ENCODE results near the gene ZNF264. TPM values are rescaled to one million over a fixed set of nuclear protein-coding genes. Genes with fewer than 3 reads are reported as not detected.
"Not testable (repeated sequence)": the region's sequence is repeated elsewhere in the genome, so short reads cannot be mapped to it uniquely, and the experiment has no call there.

ZNF264 gene
- total and polyA plus RNA-seq, 7 experiments from 2014 or later, result 25.6 to 65.9 (median 36.6) TPM

GRCh38 chr19:57248646-57249045 is 57.3 kb downstream of the ZNF264 start:
- Mint-ChIP-seq H3K27me3 (no peaks in the 10 kb centered on the region), H3K27ac (no peak overlapping the region), H3K4me1 (peaks cover 0 to 16% (median 5%) of the 10 kb centered on the region in 7 donors), H3K9me3 (peaks cover 9 to 64% (median 39%) of the 10 kb centered on the region in 11 donors), H3K36me3 (peaks cover 47 to 98% (median 94%) of the 10 kb centered on the region in 5 donors), H3K4me3 (no peak overlapping the region)
- Histone ChIP-seq H3K4me1 (ENCODE audit: control insufficient read depth in 2 of 2, insufficient read depth in 2 of 2, low read length in 2 of 2) (no peaks in the 10 kb centered on the region), H3K36me3 (ENCODE audit: control insufficient read depth in 2 of 3, insufficient read depth in 3 of 3, low read length in 3 of 3) (peaks cover 33 to 97% (median 34%) of the 10 kb centered on the region in 3 experiments), H3K4me3 (ENCODE audit: low read length) (no peak overlapping the region), H3K27me3 (ENCODE audit: control insufficient read depth in 2 of 2, insufficient read depth in 2 of 2, low read length in 2 of 2) (no peaks in the 10 kb centered on the region), H3K27ac (ENCODE audit: low read depth, low read length) (no peak overlapping the region), H3K9me3 (ENCODE audit: control insufficient read depth in 2 of 3, low read length in 3 of 3) (peaks cover 0 to 34% (median 9%) of the 10 kb centered on the region in 3 experiments)
- intact Hi-C loops (cut with micrococcal nuclease), result no loop called here
- no peak for ATAC-seq
- DNase-seq, result no peak
- CTCF ChIA-PET, result no interaction called here
- POLR2A ChIA-PET, result interaction anchor here (0.5 to 1.0 kb wide), 2 partner anchors 31 to 951 kb away, joined by 3 read pairs; no protein-coding TSS in a partner anchor

GRCh38 chr19:57249329-57249728 is 58.0 kb downstream of the ZNF264 start:
- intact Hi-C loops (cut with micrococcal nuclease), result no loop called here
- H3K4me3 Mint-ChIP-seq, result no peak overlapping the region
- Histone ChIP-seq H3K36me3 (ENCODE audit: control insufficient read depth in 2 of 3, insufficient read depth in 3 of 3, low read length in 3 of 3) (peaks cover 35 to 97% (median 39%) of the 10 kb centered on the region in 3 experiments), H3K27me3 (ENCODE audit: control insufficient read depth in 2 of 2, insufficient read depth in 2 of 2, low read length in 2 of 2) (no peaks in the 10 kb centered on the region), H3K27ac (ENCODE audit: low read depth, low read length) (no peak overlapping the region), H3K4me3 (ENCODE audit: low read length) (no peak overlapping the region), H3K9me3 (ENCODE audit: control insufficient read depth in 2 of 3, low read length in 3 of 3) (peaks cover 0 to 41% (median 16%) of the 10 kb centered on the region in 3 experiments), H3K4me1 (ENCODE audit: control insufficient read depth in 2 of 2, insufficient read depth in 2 of 2, low read length in 2 of 2) (no peaks in the 10 kb centered on the region)
- ChIA-PET POLR2A (no interaction called here), CTCF (no interaction called here)
- H3K4me1 Mint-ChIP-seq, result peaks cover 0 to 13% (median 4%) of the 10 kb centered on the region in 7 donors
- no peak for ATAC-seq
- peaks cover 9 to 69% (median 46%) of the 10 kb centered on the region in 11 donors for H3K9me3 Mint-ChIP-seq
- H3K27ac Mint-ChIP-seq, result no peak overlapping the region
- no peaks in the 10 kb centered on the region for H3K27me3 Mint-ChIP-seq
- peaks cover 51 to 98% (median 97%) of the 10 kb centered on the region in 5 donors for H3K36me3 Mint-ChIP-seq
- DNase-seq, result no peak

- H3K27me3 Mint-ChIP-seq; CTCF ChIA-PET; H3K4me1 ChIP-seq (ENCODE audit: control insufficient read depth in 2 of 2, insufficient read depth in 2 of 2, low read length in 2 of 2); DNase-seq; H3K4me1 Mint-ChIP-seq; POLR2A ChIA-PET; H3K27ac ChIP-seq (ENCODE audit: low read depth, low read length); H3K4me3 Mint-ChIP-seq; H3K4me3 ChIP-seq (ENCODE audit: low read length); H3K27me3 ChIP-seq (ENCODE audit: control insufficient read depth in 2 of 2, insufficient read depth in 2 of 2, low read length in 2 of 2); ATAC-seq; intact Hi-C loops (cut with micrococcal nuclease); H3K27ac Mint-ChIP-seq: not testable (repeated sequence)
- H3K36me3 ChIP-seq (ENCODE audit: control insufficient read depth in 2 of 3, insufficient read depth in 3 of 3, low read length in 3 of 3), result peaks cover 30 to 67% (median 31%) of the 10 kb centered on the region in 3 experiments
- H3K36me3 Mint-ChIP-seq, result peaks cover 58 to 88% (median 85%) of the 10 kb centered on the region in 5 donors
- peaks cover 14 to 92% (median 70%) of the 10 kb centered on the region in 11 donors for H3K9me3 Mint-ChIP-seq
- H3K9me3 ChIP-seq (ENCODE audit: control insufficient read depth in 2 of 3, low read length in 3 of 3), result peaks cover 0 to 50% (median 20%) of the 10 kb centered on the region in 3 experiments
These were observed 62.5 kb downstream of the ZNF264 start for GRCh38 chr19:57253767-57254166.

GRCh38 chr19:57262044-57262443 is 70.7 kb downstream of the ZNF264 start:
- peaks cover 50 to 79% (median 67%) of the 10 kb centered on the region in 5 donors for H3K36me3 Mint-ChIP-seq
- ATAC-seq, result no peak
- peaks cover 27 to 95% (median 71%) of the 10 kb centered on the region in 11 donors for H3K9me3 Mint-ChIP-seq

GRCh38 chr19:57263244-57263741 is 72.0 kb downstream of the ZNF264 start:
- H3K4me3 ChIP-seq (ENCODE audit: low read length), result no peak overlapping the region
- CTCF ChIA-PET, result no interaction called here
- Mint-ChIP-seq H3K27ac (peak overlapping the region in 1 of 9 donors; percentile 31), H3K9me3 (peaks cover 25 to 97% (median 65%) of the 10 kb centered on the region in 11 donors), H3K4me1 (peaks cover 0 to 6% (median 0%) of the 10 kb centered on the region in 7 donors), H3K4me3 (no peak overlapping the region), H3K36me3 (peaks cover 50 to 80% (median 68%) of the 10 kb centered on the region in 5 donors), H3K27me3 (no peaks in the 10 kb centered on the region)
- DNase-seq (no peak), ATAC-seq (no peak)
- peaks cover 0 to 61% (median 27%) of the 10 kb centered on the region in 3 experiments for H3K9me3 ChIP-seq (ENCODE audit: control insufficient read depth in 2 of 3, low read length in 3 of 3)
- POLR2A ChIA-PET, result no interaction called here
- intact Hi-C loops (cut with micrococcal nuclease), result no loop called here
- peaks cover 0 to 21% (median 0%) of the 10 kb centered on the region in 3 experiments for H3K36me3 ChIP-seq (ENCODE audit: control insufficient read depth in 2 of 3, insufficient read depth in 3 of 3, low read length in 3 of 3)
- no peaks in the 10 kb centered on the region for H3K27me3 ChIP-seq (ENCODE audit: control insufficient read depth in 2 of 2, insufficient read depth in 2 of 2, low read length in 2 of 2)
- H3K27ac ChIP-seq (ENCODE audit: low read depth, low read length), result no peak overlapping the region
- H3K4me1 ChIP-seq (ENCODE audit: control insufficient read depth in 2 of 2, insufficient read depth in 2 of 2, low read length in 2 of 2), result no peaks in the 10 kb centered on the region

More at GRCh38 chr19:57262044-57262443, 70.7 kb downstream of the ZNF264 start:
- Histone ChIP-seq H3K4me3 (ENCODE audit: low read length) (no peak overlapping the region), H3K27me3 (ENCODE audit: control insufficient read depth in 2 of 2, insufficient read depth in 2 of 2, low read length in 2 of 2) (no peaks in the 10 kb centered on the region), H3K27ac (ENCODE audit: low read depth, low read length) (no peak overlapping the region), H3K4me1 (ENCODE audit: control insufficient read depth in 2 of 2, insufficient read depth in 2 of 2, low read length in 2 of 2) (no peaks in the 10 kb centered on the region), H3K36me3 (ENCODE audit: control insufficient read depth in 2 of 3, insufficient read depth in 3 of 3, low read length in 3 of 3) (peaks cover 0 to 27% (median 0%) of the 10 kb centered on the region in 3 experiments), H3K9me3 (ENCODE audit: control insufficient read depth in 2 of 3, low read length in 3 of 3) (peaks cover 0 to 55% (median 30%) of the 10 kb centered on the region in 3 experiments)
- intact Hi-C loops (cut with micrococcal nuclease), result no loop called here
- peaks cover 0 to 5% (median 0%) of the 10 kb centered on the region in 7 donors for H3K4me1 Mint-ChIP-seq
- no peak overlapping the region for H3K4me3 Mint-ChIP-seq
- H3K27me3 Mint-ChIP-seq, result no peaks in the 10 kb centered on the region
- no peak overlapping the region for H3K27ac Mint-ChIP-seq
- POLR2A ChIA-PET, result no interaction called here
- no peak for DNase-seq
- CTCF ChIA-PET, result interaction anchor here (0.7 kb wide), 1 partner anchor 67 kb away, joined by 4 read pairs; no protein-coding TSS in a partner anchor

GRCh38 chr19:57267291-57267690 is 76.0 kb downstream of the ZNF264 start:
- ChIA-PET CTCF (no interaction called here), POLR2A (interaction anchor here (0.7 kb wide), 1 partner anchor 24 kb away, joined by 5 read pairs; no protein-coding TSS in a partner anchor)
- H3K9me3 Mint-ChIP-seq, result peaks cover 13 to 88% (median 40%) of the 10 kb centered on the region in 11 donors
- DNase-seq, result no peak
- no peak for ATAC-seq
- H3K4me1 Mint-ChIP-seq, result peaks cover 0 to 6% (median 0%) of the 10 kb centered on the region in 7 donors
- H3K36me3 ChIP-seq (ENCODE audit: control insufficient read depth in 2 of 3, insufficient read depth in 3 of 3, low read length in 3 of 3), result no peaks in the 10 kb centered on the region
- H3K27me3 Mint-ChIP-seq, result no peaks in the 10 kb centered on the region
- no peaks in the 10 kb centered on the region for H3K27me3 ChIP-seq (ENCODE audit: control insufficient read depth in 2 of 2, insufficient read depth in 2 of 2, low read length in 2 of 2)
- H3K36me3 Mint-ChIP-seq, result peaks cover 24 to 67% (median 60%) of the 10 kb centered on the region in 5 donors
- H3K27ac ChIP-seq (ENCODE audit: low read depth, low read length), result no peak overlapping the region
- no peaks in the 10 kb centered on the region for H3K4me1 ChIP-seq (ENCODE audit: control insufficient read depth in 2 of 2, insufficient read depth in 2 of 2, low read length in 2 of 2)
- H3K27ac Mint-ChIP-seq, result peak overlapping the region in 1 of 9 donors; percentile 27
- intact Hi-C loops (cut with micrococcal nuclease), result no loop called here
- no peak overlapping the region for H3K4me3 Mint-ChIP-seq
- peaks cover 0 to 28% (median 4%) of the 10 kb centered on the region in 3 experiments for H3K9me3 ChIP-seq (ENCODE audit: control insufficient read depth in 2 of 3, low read length in 3 of 3)
- no peak overlapping the region for H3K4me3 ChIP-seq (ENCODE audit: low read length)

Data from naive thymus-derived CD4-positive, alpha-beta T cell (primary cell).